Measurements from ENCODE around the gene URB1. TPM values are rescaled to one million over a fixed set of nuclear protein-coding genes. Genes with fewer than 3 reads are reported as not detected.

The URB1 gene
- total RNA-seq, 1 experiment from 2014 or later: 13.9 TPM

GRCh38 chr21:32340863-32341848 lies 51.7 kb downstream of the URB1 start:
- DNase-seq (ENCODE audit: low spot score): no peak

GRCh38 chr21:32338209-32338921 lies 54.4 kb downstream of the URB1 start:
- no peak for DNase-seq (ENCODE audit: low spot score)

- DNase-seq (ENCODE audit: low spot score): no peak
These were observed 55.6 kb downstream of the URB1 start for GRCh38 chr21:32337206-32337605.

GRCh38 chr21:32336711-32337110 lies 56.1 kb downstream of the URB1 start:
- DNase-seq (ENCODE audit: low spot score): no peak

- no peak for DNase-seq (ENCODE audit: low spot score)
These were observed 56.9 kb downstream of the URB1 start for GRCh38 chr21:32335601-32336575.

- DNase-seq (ENCODE audit: low spot score): no peak
These were observed 57.8 kb downstream of the URB1 start for GRCh38 chr21:32334980-32335531.

GRCh38 chr21:32333953-32334673 lies 58.7 kb downstream of the URB1 start:
- no peak for DNase-seq (ENCODE audit: low spot score)

GRCh38 chr21:32332463-32332951 lies 60.3 kb downstream of the URB1 start:
- no peak for DNase-seq (ENCODE audit: low spot score)

GRCh38 chr21:32331444-32332305 lies 61.1 kb downstream of the URB1 start:
- no peak for DNase-seq (ENCODE audit: low spot score)

- no peak for DNase-seq (ENCODE audit: low spot score)
These were observed 62.0 kb downstream of the URB1 start for GRCh38 chr21:32330784-32331311.

- DNase-seq (ENCODE audit: low spot score): no peak
These were observed 63.0 kb downstream of the URB1 start for GRCh38 chr21:32329776-32330175.

- no peak for DNase-seq (ENCODE audit: low spot score)
These were observed 63.5 kb downstream of the URB1 start for GRCh38 chr21:32329331-32329730.

GRCh38 chr21:32328595-32328994 lies 64.2 kb downstream of the URB1 start:
- no peak for DNase-seq (ENCODE audit: low spot score)

GRCh38 chr21:32325706-32326105 lies 67.1 kb downstream of the URB1 start:
- DNase-seq (ENCODE audit: low spot score): no peak

- DNase-seq (ENCODE audit: low spot score): no peak
These were observed 70.1 kb downstream of the URB1 start for GRCh38 chr21:32322676-32323075.

GRCh38 chr21:32322103-32322502 lies 70.7 kb downstream of the URB1 start:
- DNase-seq (ENCODE audit: low spot score): no peak

- no peak for DNase-seq (ENCODE audit: low spot score)
These were observed 71.3 kb downstream of the URB1 start for GRCh38 chr21:32321480-32321879.

- DNase-seq (ENCODE audit: low spot score): no peak
These were observed 72.1 kb downstream of the URB1 start for GRCh38 chr21:32320726-32321125.

GRCh38 chr21:32320059-32320458 lies 72.8 kb downstream of the URB1 start:
- DNase-seq (ENCODE audit: low spot score): no peak

Data from HT-29 (cell line).